ENCODE results near the gene SARS1. TPM values are rescaled to one million over a fixed set of nuclear protein-coding genes. Genes with fewer than 3 reads are reported as not detected.
A peak's percentile ranks its signal among the peaks of the same experiment; 100 is the strongest.

Gene SARS1
- total RNA-seq, 1 donor from 2014 or later = 555 TPM

DNA sequence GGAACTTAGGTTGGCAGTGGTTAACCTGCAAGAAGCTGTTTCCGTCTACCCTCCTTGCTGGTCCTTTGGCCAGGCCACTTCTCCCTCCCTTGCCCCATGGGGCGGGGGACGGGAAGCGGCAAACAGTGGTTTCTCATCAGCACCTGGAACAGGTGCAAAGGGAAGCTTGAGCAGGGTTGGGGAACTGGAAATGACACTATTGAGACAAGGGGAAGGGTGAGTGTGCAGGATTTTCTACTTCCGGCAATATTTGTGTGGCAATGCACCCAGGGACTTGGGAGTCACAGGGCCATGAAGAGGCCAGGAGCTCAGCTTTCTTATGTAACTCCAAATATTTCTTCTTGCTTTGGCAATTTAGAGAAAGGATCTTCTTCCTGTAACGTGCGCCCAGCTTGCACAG lies 29.0 kb upstream of the SARS1 start:
- Mint-ChIP-seq H3K4me1 (ENCODE audit: low read depth, unreplicated experiment) (peaks cover 18% of the 10 kb centered on the region), H3K36me3 (ENCODE audit: unreplicated experiment) (no peaks in the 10 kb centered on the region), H3K9me3 (ENCODE audit: unreplicated experiment) (no peaks in the 10 kb centered on the region), H3K4me3 (ENCODE audit: unreplicated experiment) (no peak overlapping the region), H3K27me3 (ENCODE audit: unreplicated experiment) (no peaks in the 10 kb centered on the region), H3K27ac (ENCODE audit: unreplicated experiment) (no peak overlapping the region)
- DNase-seq = no peak
- TF ChIP-seq, protein P1, sequence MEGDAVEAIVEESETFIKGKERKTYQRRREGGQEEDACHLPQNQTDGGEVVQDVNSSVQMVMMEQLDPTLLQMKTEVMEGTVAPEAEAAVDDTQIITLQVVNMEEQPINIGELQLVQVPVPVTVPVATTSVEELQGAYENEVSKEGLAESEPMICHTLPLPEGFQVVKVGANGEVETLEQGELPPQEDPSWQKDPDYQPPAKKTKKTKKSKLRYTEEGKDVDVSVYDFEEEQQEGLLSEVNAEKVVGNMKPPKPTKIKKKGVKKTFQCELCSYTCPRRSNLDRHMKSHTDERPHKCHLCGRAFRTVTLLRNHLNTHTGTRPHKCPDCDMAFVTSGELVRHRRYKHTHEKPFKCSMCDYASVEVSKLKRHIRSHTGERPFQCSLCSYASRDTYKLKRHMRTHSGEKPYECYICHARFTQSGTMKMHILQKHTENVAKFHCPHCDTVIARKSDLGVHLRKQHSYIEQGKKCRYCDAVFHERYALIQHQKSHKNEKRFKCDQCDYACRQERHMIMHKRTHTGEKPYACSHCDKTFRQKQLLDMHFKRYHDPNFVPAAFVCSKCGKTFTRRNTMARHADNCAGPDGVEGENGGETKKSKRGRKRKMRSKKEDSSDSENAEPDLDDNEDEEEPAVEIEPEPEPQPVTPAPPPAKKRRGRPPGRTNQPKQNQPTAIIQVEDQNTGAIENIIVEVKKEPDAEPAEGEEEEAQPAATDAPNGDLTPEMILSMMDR (IDR thresholded peaks at IDR 0.05; ENCODE audit: partially characterized antibody, unreplicated experiment) = no peak

DNA sequence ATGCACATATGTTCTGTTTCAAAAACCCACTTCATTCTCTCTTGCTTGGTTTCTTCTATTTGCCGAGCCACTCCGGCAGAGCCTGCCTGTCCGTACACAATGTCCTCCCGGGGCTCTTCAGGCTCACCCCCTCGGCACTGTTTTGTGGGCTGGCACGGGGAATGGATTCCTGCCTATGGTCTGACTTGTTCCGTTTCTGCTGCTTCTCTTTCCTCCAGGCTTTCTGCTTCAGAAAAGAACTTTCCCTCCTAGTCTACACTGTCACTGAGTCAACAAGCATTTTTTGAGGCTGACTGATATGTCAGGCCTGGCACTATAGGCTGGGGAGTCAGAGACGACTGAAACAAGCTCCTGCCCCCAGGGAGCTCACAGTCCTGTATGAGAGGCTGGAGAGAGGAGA lies 28.4 kb upstream of the SARS1 start:
- DNase-seq = no peak
- TF ChIP-seq, protein P1 (IDR thresholded peaks at IDR 0.05; ENCODE audit: partially characterized antibody, unreplicated experiment) = no peak
- H3K27me3 Mint-ChIP-seq (ENCODE audit: unreplicated experiment) = no peaks in the 10 kb centered on the region
- peaks cover 18% of the 10 kb centered on the region for H3K4me1 Mint-ChIP-seq (ENCODE audit: low read depth, unreplicated experiment)
- no peaks in the 10 kb centered on the region for H3K36me3 Mint-ChIP-seq (ENCODE audit: unreplicated experiment)
- H3K27ac Mint-ChIP-seq (ENCODE audit: unreplicated experiment) = no peak overlapping the region
- H3K4me3 Mint-ChIP-seq (ENCODE audit: unreplicated experiment) = no peak overlapping the region
- no peaks in the 10 kb centered on the region for H3K9me3 Mint-ChIP-seq (ENCODE audit: unreplicated experiment)

DNA sequence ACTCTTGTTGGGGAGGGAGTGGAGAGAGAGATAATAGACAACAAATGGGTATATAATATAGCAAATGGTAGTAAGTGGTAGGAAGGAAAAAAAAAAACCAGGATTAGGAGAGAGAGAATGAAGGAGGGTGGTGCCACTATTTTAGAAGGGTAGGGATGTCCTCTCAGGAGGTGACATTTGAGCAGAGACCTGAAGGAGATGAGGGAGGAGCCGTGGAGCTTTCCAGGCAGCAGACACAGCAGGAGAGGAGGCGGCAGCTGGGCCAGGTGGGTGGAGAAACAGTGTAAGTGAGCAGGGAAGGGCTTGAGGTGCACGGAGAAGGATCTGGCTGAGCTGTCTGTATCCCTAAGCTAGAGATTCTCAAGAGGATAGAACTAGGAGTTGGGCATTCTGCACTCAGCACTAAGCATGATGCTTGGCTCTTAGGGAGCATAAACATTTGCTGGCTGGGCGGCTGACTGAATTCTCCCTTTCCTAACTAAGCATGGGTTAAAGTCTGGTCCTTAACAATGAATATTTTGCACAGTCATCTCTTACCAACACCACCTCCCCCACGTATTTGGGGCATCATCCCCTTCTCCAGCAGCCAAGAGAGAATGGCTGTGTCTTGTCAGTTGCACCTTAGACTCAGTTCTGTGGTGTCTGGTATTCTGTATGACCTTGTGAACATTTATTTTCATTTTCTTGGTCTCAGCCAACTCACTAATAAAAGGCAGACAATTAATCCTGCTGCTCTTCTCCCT lies 27.6 kb upstream of the SARS1 start:
- TF ChIP-seq, protein P1 (IDR thresholded peaks at IDR 0.05; ENCODE audit: partially characterized antibody, unreplicated experiment) = no peak
- Mint-ChIP-seq H3K36me3 (ENCODE audit: unreplicated experiment) (no peaks in the 10 kb centered on the region), H3K27me3 (ENCODE audit: unreplicated experiment) (no peaks in the 10 kb centered on the region), H3K9me3 (ENCODE audit: unreplicated experiment) (no peaks in the 10 kb centered on the region), H3K4me1 (ENCODE audit: low read depth, unreplicated experiment) (peaks cover 18% of the 10 kb centered on the region), H3K4me3 (ENCODE audit: unreplicated experiment) (peak overlapping the region; percentile 55), H3K27ac (ENCODE audit: unreplicated experiment) (peak overlapping the region; percentile 41)
- DNase-seq = no peak

DNA sequence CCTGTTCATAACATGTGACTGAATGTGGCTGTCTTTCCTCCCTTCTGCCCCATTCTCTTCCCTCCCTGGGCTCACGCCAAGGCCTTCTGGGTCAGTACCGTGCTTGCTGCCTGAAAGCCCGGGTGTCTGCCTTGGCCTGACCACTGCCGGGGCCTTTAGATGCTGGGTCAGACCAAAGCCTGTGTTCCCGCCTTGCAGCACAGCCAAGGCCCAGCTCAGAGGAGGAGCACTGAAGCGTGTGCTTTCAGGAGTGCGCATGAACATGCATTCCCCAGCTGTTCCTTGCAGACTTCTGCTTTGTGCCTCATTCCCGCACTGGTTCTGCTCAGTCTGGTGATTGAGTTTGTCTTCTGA lies 27.0 kb upstream of the SARS1 start:
- Mint-ChIP-seq H3K4me3 (ENCODE audit: unreplicated experiment) (peak overlapping the region; percentile 28), H3K36me3 (ENCODE audit: unreplicated experiment) (no peaks in the 10 kb centered on the region), H3K27ac (ENCODE audit: unreplicated experiment) (peak overlapping the region; percentile 53), H3K27me3 (ENCODE audit: unreplicated experiment) (no peaks in the 10 kb centered on the region), H3K4me1 (ENCODE audit: low read depth, unreplicated experiment) (peaks cover 18% of the 10 kb centered on the region), H3K9me3 (ENCODE audit: unreplicated experiment) (no peaks in the 10 kb centered on the region)
- peak; percentile 27 for DNase-seq
- TF ChIP-seq, protein P1 (IDR thresholded peaks at IDR 0.05; ENCODE audit: partially characterized antibody, unreplicated experiment) = no peak

DNA sequence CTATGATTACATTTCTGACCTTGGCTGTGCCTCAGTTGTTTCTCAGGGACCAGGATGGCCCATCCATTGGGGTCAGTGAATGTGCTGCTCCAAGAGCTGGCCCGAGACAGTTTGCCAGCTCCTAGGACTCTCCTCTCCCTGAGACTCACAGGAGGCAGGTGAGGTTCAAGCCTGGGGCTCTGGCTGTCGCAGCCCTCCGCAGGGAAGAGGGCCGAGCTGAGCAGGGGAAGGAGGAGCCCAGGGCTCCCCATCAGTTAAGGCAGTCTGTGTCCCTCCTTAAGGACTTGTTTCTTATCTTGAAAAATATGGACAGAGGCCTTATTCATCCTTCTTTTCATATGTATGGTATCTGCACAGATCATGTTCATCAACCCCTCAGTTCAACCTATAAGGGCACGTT lies 26.6 kb upstream of the SARS1 start:
- no peaks in the 10 kb centered on the region for H3K27me3 Mint-ChIP-seq (ENCODE audit: unreplicated experiment)
- H3K27ac Mint-ChIP-seq (ENCODE audit: unreplicated experiment) = peak overlapping the region; percentile 53
- TF ChIP-seq, protein P1 (IDR thresholded peaks at IDR 0.05; ENCODE audit: partially characterized antibody, unreplicated experiment) = no peak
- H3K36me3 Mint-ChIP-seq (ENCODE audit: unreplicated experiment) = no peaks in the 10 kb centered on the region
- peak overlapping the region; percentile 15 for H3K4me3 Mint-ChIP-seq (ENCODE audit: unreplicated experiment)
- DNase-seq = no peak
- H3K4me1 Mint-ChIP-seq (ENCODE audit: low read depth, unreplicated experiment) = peaks cover 18% of the 10 kb centered on the region
- no peaks in the 10 kb centered on the region for H3K9me3 Mint-ChIP-seq (ENCODE audit: unreplicated experiment)
